NB4 (cell line): ENCODE data around the gene CRTC2.
A peak's percentile ranks its signal among the peaks of the same experiment; 100 is the strongest.

Experiments used
- DNase-seq: peaks from one replicate; pipeline ENCODE4 v3.0.0; 2010; ENCODE audit warnings: low read depth
- H3K4me3 ChIP-seq: one replicate; pipeline ENCODE4 v1.5.1; 2011; ENCODE audit warnings: mild to moderate bottlenecking, low read depth, low read length, moderate library complexity
- CTCF ChIP-seq: IDR thresholded peaks from one replicate; pipeline ENCODE4 v1.5.1; 2012; ENCODE audit warnings: low read depth, low read length
- MAX ChIP-seq: IDR thresholded peaks from 2 replicates; pipeline ENCODE4 v1.6.1; 2011; ENCODE audit warnings: low read depth, low read length
- MYC ChIP-seq: IDR thresholded peaks from 2 replicates; pipeline ENCODE4 v1.6.1; 2011; ENCODE audit warnings: low read depth, low read length
- POLR2A ChIP-seq: IDR thresholded peaks from 2 replicates; pipeline ENCODE4 v1.6.1; 2011; ENCODE audit warnings: mild to moderate bottlenecking; ENCODE audit not compliant: insufficient read length; ENCODE audit errors: extremely low read depth

The CRTC2 gene

GRCh38 chr1:153961421-153961820 lies 3.0 kb upstream of the CRTC2 start:
- DNase-seq = no peak
- H3K4me3 ChIP-seq = no peak overlapping the region
- TF ChIP-seq CTCF = no peak
- no peak for TF ChIP-seq MAX
- no peak for TF ChIP-seq MYC
- TF ChIP-seq POLR2A = no peak

- H3K4me3 ChIP-seq = no peak overlapping the region
- TF ChIP-seq CTCF (no peak), MYC (no peak), MAX (no peak), POLR2A (no peak)
- DNase-seq = no peak
Observed at GRCh38 chr1:153960206-153960605, 1.8 kb upstream of the CRTC2 start.

GRCh38 chr1:153959454-153959853 lies 1.0 kb upstream of the CRTC2 start:
- TF ChIP-seq MAX = no peak
- no peak for TF ChIP-seq MYC
- no peak for TF ChIP-seq POLR2A
- no peak for TF ChIP-seq CTCF
- no peak overlapping the region for H3K4me3 ChIP-seq

GRCh38 chr1:153958961-153959260 lies 499 bp upstream of the CRTC2 start:
- peak overlapping the region; percentile 23 for H3K4me3 ChIP-seq
- no peak for DNase-seq
- TF ChIP-seq MYC = no peak
- TF ChIP-seq POLR2A = no peak
- no peak for TF ChIP-seq MAX
- no peak for TF ChIP-seq CTCF

More at GRCh38 chr1:153959454-153959853, 1.0 kb upstream of the CRTC2 start:
- DNase-seq = no peak

- peak overlapping the region; percentile 92 for H3K4me3 ChIP-seq
- TF ChIP-seq CTCF (no peak), MAX (no peak), MYC (peak; percentile 43; the same call in 1 of the 2 replicates)
- peak; percentile 69 for DNase-seq
Observed at GRCh38 chr1:153957744-153958110, 685 bp downstream of the CRTC2 start.

- DNase-seq = no peak
- TF ChIP-seq POLR2A = no peak
- TF ChIP-seq MAX = no peak
- no peak for TF ChIP-seq MYC
- no peak for TF ChIP-seq CTCF
- peak overlapping the region; percentile 92 for H3K4me3 ChIP-seq
Observed at GRCh38 chr1:153956997-153957715, 1.3 kb downstream of the CRTC2 start.
